Skeletal muscle tissue (tissue), 4 donors: ENCODE measurements around the gene SEMA4D. TPM values are rescaled to one million over a fixed set of nuclear protein-coding genes. Genes with fewer than 3 reads are reported as not detected.
"Not testable (repeated sequence)": the region's sequence is repeated elsewhere in the genome, so short reads cannot be mapped to it uniquely, and the experiment has no call there.

Experiments used
- H3K27ac ChIP-seq: one replicate; pipeline ENCODE4 v1.7.0; 2013; ENCODE audit warnings: mild to moderate bottlenecking, low read depth, low read length, inconsistent platforms
- H3K27me3 ChIP-seq, 3 donors: one replicate each; pipeline ENCODE4 v1.7.0; 2013; ENCODE audit warnings: low read length in 3 of 3; ENCODE audit not compliant: control insufficient read depth in 3 of 3, insufficient read depth in 3 of 3
- H3K36me3 ChIP-seq, 3 donors: one replicate each; pipeline ENCODE4 v1.7.0; 2013; ENCODE audit warnings: low read length in 3 of 3; ENCODE audit not compliant: control insufficient read depth in 3 of 3, insufficient read depth in 3 of 3
- H3K4me1 ChIP-seq, 3 donors: one replicate each; pipeline ENCODE4 v1.7.0; 2013; ENCODE audit warnings: low read length in 3 of 3, mild to moderate bottlenecking in 3 of 3; ENCODE audit not compliant: control insufficient read depth in 3 of 3, insufficient read depth in 3 of 3
- H3K4me3 ChIP-seq, 3 donors: one replicate each; pipeline ENCODE4 v1.7.0; 2013; ENCODE audit warnings: low read length in 3 of 3
- H3K9ac ChIP-seq, 3 donors: one replicate each; pipeline ENCODE4 v1.7.0; 2013; ENCODE audit warnings: low read length in 3 of 3, mild to moderate bottlenecking in 3 of 3, moderate library complexity in 2 of 3, low read depth in 1 of 3
- H3K9me3 ChIP-seq, 3 donors: one replicate each; pipeline ENCODE4 v1.7.0; 2013; ENCODE audit warnings: low read length in 3 of 3; ENCODE audit not compliant: control insufficient read depth in 3 of 3
- total RNA-seq: library from RNA; depleted of rRNA; stranded (reverse); fragments of >200 nt; gene quantifications from one replicate; pipeline ENCODE4 v1.2.3, GENCODE V29; 2014
- donor health status: Osteomylitis.

Gene SEMA4D
- total RNA-seq, 1 donor from 2014 or later: 14.6 TPM

DNA sequence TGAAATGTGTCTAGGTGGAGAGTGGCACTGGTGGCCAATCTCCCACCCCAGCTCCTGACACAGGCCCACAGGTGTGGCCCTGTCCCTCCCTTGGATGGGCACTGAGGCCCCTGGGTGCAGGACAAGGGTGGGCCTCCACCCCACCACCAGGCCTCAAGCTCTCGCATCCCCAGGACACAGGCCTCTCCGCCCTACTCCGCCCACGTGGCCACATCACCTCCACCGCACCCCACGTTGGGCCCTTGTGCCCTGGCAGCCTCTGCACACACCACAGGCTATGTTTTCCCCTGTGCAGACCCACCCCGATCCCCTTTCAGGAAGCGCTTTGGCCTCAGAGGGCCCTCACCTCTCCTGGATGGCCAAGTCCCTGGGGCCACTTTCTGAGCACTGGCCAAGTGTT, 124.9 kb downstream of the SEMA4D start:
- H3K9me3 ChIP-seq: no peaks in the 10 kb centered on the region
- no peak overlapping the region for H3K27ac ChIP-seq
- H3K4me3 ChIP-seq: no peak overlapping the region
- peaks cover 5 to 16% (median 6%) of the 10 kb centered on the region in 3 donors for H3K36me3 ChIP-seq
- no peak overlapping the region for H3K9ac ChIP-seq
- H3K27me3 ChIP-seq: no peaks in the 10 kb centered on the region
- no peaks in the 10 kb centered on the region for H3K4me1 ChIP-seq

DNA sequence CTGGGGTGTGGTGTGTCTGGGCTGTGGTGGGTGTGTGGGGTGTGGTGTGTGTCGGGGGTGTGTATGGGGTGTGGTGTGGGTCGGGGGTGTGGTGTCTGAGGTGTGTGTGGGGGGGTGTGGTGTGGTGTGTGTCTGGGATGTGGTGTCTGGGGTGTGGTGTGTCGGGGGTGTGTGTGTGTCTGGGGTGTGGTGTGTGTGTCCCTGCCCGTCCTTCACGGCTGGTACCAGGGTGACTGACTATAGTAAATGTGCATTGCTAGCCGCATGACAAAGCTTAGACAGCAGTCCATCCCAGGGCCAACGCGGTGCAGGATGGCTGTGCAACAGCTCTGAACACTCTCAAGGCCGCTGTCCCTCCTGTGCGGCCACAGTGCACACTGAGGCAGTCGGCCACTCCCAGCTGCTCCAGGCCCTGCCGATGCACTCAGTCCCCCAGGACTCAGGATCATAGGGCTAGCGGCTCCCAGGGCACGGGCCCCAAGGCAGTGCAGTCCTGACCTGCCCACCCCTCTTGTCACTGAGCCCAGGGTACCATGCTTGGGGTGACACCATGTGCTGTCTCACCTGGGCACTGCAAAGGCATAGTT, 125.6 kb downstream of the SEMA4D start:
- H3K9ac ChIP-seq: no peak overlapping the region
- H3K27ac ChIP-seq: no peak overlapping the region
- no peaks in the 10 kb centered on the region for H3K4me1 ChIP-seq
- no peak overlapping the region for H3K4me3 ChIP-seq
- H3K36me3 ChIP-seq: peaks cover 5 to 12% (median 6%) of the 10 kb centered on the region in 3 donors
- H3K27me3 ChIP-seq: no peaks in the 10 kb centered on the region
- no peaks in the 10 kb centered on the region for H3K9me3 ChIP-seq

DNA sequence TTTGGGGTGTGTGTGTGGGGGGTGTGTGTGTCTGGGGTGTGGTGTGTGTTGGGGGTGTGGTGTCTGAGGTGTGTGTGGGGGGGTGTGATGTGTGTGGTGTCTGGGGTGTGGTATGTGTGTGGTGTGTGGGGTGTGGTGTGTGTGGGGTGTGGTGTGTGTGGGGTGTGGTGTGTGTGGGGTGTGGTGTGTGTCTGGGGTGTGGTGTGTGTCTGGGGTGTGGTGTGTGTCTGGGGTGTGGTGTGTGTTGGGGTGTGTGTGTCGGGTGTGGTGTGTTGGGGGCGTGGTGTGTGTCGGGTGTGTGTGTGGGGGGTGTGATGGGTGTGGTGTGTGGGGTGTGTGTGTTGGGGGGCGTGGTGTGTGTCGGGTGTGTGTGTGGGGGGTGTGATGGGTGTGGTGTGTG, 126.1 kb downstream of the SEMA4D start:
- H3K27me3 ChIP-seq: not testable (repeated sequence)

DNA sequence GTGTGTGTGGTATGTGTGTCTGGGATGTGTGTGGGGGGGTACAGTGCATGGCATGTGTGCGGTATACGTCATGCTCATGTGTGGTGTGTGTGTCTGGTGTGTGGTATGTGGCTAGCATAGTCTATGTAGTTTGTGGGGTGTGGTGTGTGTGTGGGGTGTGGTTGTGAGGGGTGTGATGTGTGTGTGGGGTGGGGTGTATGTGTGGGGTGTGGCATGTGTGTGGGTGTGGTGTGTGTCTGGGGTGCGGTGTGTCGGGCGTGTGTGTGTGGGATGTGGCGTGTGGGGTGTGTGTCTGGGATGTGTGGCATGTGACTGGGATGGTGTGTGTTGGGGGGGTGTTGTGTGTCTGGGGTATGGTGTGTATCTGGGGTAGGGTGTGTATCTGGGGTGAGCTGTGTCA, 127.3 kb downstream of the SEMA4D start:
- no peak overlapping the region for H3K27ac ChIP-seq
- H3K9me3 ChIP-seq: no peaks in the 10 kb centered on the region
- no peak overlapping the region for H3K4me3 ChIP-seq
- H3K27me3 ChIP-seq: no peaks in the 10 kb centered on the region
- H3K4me1 ChIP-seq: no peaks in the 10 kb centered on the region
- H3K9ac ChIP-seq: no peak overlapping the region
- H3K36me3 ChIP-seq: peaks cover 0 to 6% (median 4%) of the 10 kb centered on the region in 3 donors

More for the DNA sequence above, 126.1 kb downstream of the SEMA4D start:
- not testable (repeated sequence) for H3K36me3 ChIP-seq, H3K9me3 ChIP-seq, H3K4me1 ChIP-seq, H3K27ac ChIP-seq, H3K9ac ChIP-seq, H3K4me3 ChIP-seq

DNA sequence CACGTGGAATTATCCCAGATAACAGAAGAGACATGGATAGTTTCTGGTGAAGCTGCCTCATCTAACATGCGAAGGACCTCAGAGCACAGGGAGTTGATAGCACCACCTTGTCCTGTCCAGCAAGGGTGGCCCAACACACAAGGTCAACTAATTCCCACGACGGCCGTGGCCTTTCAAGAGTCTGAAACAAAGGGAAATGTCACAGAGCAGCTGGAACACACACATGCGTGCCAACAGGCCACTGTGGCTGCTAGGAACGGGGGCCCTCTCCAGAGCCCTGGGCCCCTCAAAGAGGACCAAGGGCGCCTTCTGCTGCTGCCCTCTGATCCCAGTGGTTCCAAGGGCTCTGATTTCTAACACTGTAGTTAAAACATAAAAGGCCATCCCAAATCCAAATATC, 128.9 kb downstream of the SEMA4D start:
- no peak overlapping the region for H3K9ac ChIP-seq

DNA sequence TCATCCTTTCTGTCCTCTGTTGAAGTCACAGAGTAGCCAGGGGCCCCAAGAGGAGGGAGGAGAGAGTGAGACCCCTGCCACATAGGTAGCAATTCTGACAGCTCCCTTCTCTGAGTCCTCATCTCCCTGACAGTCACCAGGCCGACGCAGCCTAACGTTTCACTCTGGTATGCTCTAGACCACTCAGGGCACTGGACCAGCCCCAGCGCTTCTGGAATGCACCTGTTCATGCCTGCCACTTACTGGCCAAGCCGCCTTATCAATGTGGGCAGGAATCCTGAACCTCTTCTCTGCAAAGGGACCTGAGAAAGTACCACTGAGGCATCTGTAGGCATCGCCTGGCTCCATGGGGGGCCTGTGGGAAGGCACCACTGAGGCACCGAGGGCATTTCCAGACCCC, 129.4 kb downstream of the SEMA4D start:
- Histone ChIP-seq H3K9ac (no peak overlapping the region), H3K27me3 (no peaks in the 10 kb centered on the region), H3K27ac (no peak overlapping the region), H3K4me3 (no peak overlapping the region), H3K4me1 (no peaks in the 10 kb centered on the region), H3K9me3 (no peaks in the 10 kb centered on the region), H3K36me3 (peaks cover 0 to 6% (median 5%) of the 10 kb centered on the region in 3 donors)

More for the DNA sequence above, 128.9 kb downstream of the SEMA4D start:
- no peaks in the 10 kb centered on the region for H3K27me3 ChIP-seq
- no peak overlapping the region for H3K27ac ChIP-seq
- no peaks in the 10 kb centered on the region for H3K9me3 ChIP-seq
- no peak overlapping the region for H3K4me3 ChIP-seq
- no peaks in the 10 kb centered on the region for H3K4me1 ChIP-seq
- H3K36me3 ChIP-seq: peaks cover 0 to 6% (median 4%) of the 10 kb centered on the region in 3 donors

DNA sequence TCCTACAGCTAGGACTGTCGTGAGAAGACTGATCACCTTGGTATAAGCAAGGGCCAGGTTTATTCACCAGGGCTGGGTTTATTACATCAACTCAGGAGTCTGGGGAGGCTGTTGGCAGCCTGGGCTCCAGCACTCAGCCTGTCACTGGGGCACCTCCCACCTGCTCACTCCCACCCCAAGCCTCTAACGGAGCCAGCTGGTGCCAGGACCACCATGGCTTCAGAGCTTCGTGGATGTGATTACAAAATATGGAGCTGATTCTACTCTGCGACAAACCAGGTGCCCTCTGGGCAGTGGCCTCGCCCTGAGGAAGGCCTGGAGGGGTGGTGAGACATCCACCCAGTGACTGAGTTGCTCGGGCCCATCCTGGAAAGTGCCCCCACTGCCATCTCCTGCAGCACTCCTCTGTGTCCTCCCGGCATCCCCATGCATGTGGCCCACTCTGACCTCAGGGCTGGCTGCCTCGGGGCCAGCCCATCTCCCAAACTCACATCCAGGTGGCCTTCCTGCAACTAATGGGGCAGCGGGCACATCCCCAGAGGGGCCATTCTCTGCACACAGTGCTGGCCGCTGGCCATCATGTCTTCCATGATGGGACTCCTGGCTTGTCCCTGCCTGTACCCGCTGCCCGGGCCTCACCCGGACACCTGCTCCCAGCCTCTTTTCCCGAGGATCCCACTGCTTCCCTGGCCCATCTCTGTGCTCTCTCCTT, 130.0 kb downstream of the SEMA4D start:
- Histone ChIP-seq H3K36me3 (peaks cover 0 to 10% (median 6%) of the 10 kb centered on the region in 3 donors), H3K4me1 (no peaks in the 10 kb centered on the region), H3K9ac (no peak overlapping the region), H3K9me3 (no peaks in the 10 kb centered on the region), H3K27me3 (no peaks in the 10 kb centered on the region), H3K4me3 (no peak overlapping the region), H3K27ac (no peak overlapping the region)

DNA sequence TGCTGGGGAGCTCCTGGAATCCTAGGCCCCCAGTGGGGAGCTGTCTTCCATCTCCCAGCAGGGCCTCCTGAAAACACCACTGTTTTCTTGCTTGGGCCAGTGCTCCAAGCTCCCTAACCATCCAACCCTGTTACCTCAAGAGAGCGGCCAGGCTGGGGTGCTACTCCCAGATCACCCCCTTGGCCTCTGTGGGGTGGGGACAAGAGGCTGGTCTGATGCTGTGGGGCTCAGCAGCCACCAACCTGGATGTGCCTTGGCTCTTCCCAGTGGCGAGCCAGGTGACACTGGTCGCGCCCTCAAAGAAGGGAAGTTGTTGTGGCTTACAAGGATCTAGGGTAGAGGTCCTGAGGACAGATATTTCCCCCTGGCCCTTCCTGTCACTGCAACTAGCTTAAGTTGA, 130.6 kb downstream of the SEMA4D start:
- no peak overlapping the region for H3K27ac ChIP-seq
- H3K4me3 ChIP-seq: no peak overlapping the region
- H3K9me3 ChIP-seq: no peaks in the 10 kb centered on the region
- H3K36me3 ChIP-seq: peaks cover 4 to 16% (median 11%) of the 10 kb centered on the region in 3 donors
- H3K27me3 ChIP-seq: no peaks in the 10 kb centered on the region
- no peak overlapping the region for H3K9ac ChIP-seq
- no peaks in the 10 kb centered on the region for H3K4me1 ChIP-seq

DNA sequence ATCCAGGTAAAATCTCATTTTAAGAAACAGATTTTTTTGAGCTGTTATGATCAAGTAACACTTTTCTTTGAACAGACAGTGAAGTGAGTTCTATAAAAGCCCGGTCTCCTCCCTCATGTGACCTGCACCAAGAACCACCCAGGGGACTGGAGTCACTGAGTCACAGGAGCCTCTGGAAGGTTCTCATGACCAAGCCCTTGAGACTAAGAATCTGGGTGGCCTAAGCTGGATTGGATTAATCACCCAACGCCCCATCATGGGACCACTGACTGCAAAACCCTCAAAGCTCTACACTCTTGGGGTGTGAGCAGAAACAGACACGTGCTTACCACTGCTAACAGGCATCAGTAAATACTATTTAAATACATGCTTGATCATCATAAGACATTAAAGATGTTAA, 131.2 kb downstream of the SEMA4D start:
- peaks cover 0 to 5% (median 0%) of the 10 kb centered on the region in 3 donors for H3K4me1 ChIP-seq
- H3K9me3 ChIP-seq: no peaks in the 10 kb centered on the region
- no peaks in the 10 kb centered on the region for H3K27me3 ChIP-seq
- no peak overlapping the region for H3K4me3 ChIP-seq
- peaks cover 10 to 22% (median 17%) of the 10 kb centered on the region in 3 donors for H3K36me3 ChIP-seq
- H3K9ac ChIP-seq: no peak overlapping the region
- no peak overlapping the region for H3K27ac ChIP-seq

DNA sequence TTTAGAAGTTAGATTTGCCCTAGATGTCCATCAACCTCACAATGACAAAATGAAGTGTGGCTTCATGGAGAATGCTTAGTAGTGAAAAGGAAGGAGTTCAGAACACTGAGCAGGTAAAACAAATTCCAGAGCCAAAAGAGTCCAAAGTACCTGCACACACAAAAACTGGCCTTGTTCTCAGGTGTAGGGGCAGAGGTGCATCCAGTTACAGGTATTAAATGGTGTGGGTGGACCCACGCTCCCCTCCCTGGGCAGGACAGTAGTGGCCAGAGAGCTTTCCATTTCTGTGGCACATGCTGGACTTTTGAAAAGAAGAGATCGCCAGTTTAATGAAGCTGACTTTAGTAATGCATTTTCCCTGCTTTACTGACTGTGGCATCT, 132.4 kb downstream of the SEMA4D start:
- H3K9ac ChIP-seq: no peak overlapping the region
- H3K36me3 ChIP-seq: peaks cover 21 to 29% (median 29%) of the 10 kb centered on the region in 3 donors
- H3K4me3 ChIP-seq: no peak overlapping the region
- no peak overlapping the region for H3K27ac ChIP-seq
- H3K27me3 ChIP-seq: no peaks in the 10 kb centered on the region
- H3K9me3 ChIP-seq: no peaks in the 10 kb centered on the region
- H3K4me1 ChIP-seq: peaks cover 0 to 13% (median 4%) of the 10 kb centered on the region in 3 donors
